HG03097 (cell line): Measurements from ENCODE around the gene JAGN1.
"Not testable (repeated sequence)": the region's sequence is repeated elsewhere in the genome, so short reads cannot be mapped to it uniquely, and the experiment has no call there.

Experiments used
- ATAC-seq: cut with Tn5 transposase; IDR thresholded peaks from one replicate; pipeline ENCODE4 v1.9.1; 2021; ENCODE audit not compliant: unreplicated experiment, low FRiP score

The JAGN1 gene

GRCh38 chr3:9896755-9897407, 6.5 kb downstream of the JAGN1 start:
- ATAC-seq: not testable (repeated sequence)

GRCh38 chr3:9897408-9898372, 7.3 kb downstream of the JAGN1 start:
- no peak for ATAC-seq

GRCh38 chr3:9898467-9899241, 8.2 kb downstream of the JAGN1 start:
- ATAC-seq: no peak

GRCh38 chr3:9899289-9899791, 8.9 kb downstream of the JAGN1 start:
- ATAC-seq: no peak

GRCh38 chr3:9900965-9901415, 10.6 kb downstream of the JAGN1 start:
- ATAC-seq: not testable (repeated sequence)

- no peak for ATAC-seq
Measured at GRCh38 chr3:9901967-9902366, 11.6 kb downstream of the JAGN1 start.

- ATAC-seq: no peak
Measured at GRCh38 chr3:9902372-9903237, 12.2 kb downstream of the JAGN1 start, which contains the start of gene IL17RE. Gene IL17RE, plus strand, starts transcription at chr3:9902848. Its CDS starts 85 bp downstream, at chr3:9902933.

GRCh38 chr3:9903238-9903624, 12.8 kb downstream of the JAGN1 start:
- ATAC-seq: no peak

- no peak for ATAC-seq
Measured at GRCh38 chr3:9903904-9904303, 13.5 kb downstream of the JAGN1 start.

- ATAC-seq: no peak
Measured at GRCh38 chr3:9906480-9906879, 16.1 kb downstream of the JAGN1 start.

- no peak for ATAC-seq
Measured at GRCh38 chr3:9908286-9908685, 17.9 kb downstream of the JAGN1 start.

- ATAC-seq: no peak
Measured at GRCh38 chr3:9909221-9910013, 19.0 kb downstream of the JAGN1 start.

GRCh38 chr3:9911863-9912262, 21.5 kb downstream of the JAGN1 start:
- ATAC-seq: no peak

GRCh38 chr3:9912294-9912935, 22.0 kb downstream of the JAGN1 start:
- no peak for ATAC-seq

GRCh38 chr3:9913601-9914000, 23.2 kb downstream of the JAGN1 start:
- no peak for ATAC-seq

- no peak for ATAC-seq
Measured at GRCh38 chr3:9914011-9914410, 23.6 kb downstream of the JAGN1 start.

GRCh38 chr3:9914559-9915253, 24.3 kb downstream of the JAGN1 start:
- ATAC-seq: no peak
